Subcutaneous abdominal adipose tissue (tissue), 5 donors: ENCODE data around the gene SLA2.

Experiments
- H3K27ac ChIP-seq: one replicate; pipeline ENCODE4 v1.7.0; 2013; ENCODE audit warnings: low read depth, mild to moderate bottlenecking, inconsistent platforms, low read length, moderate library complexity
- H3K27me3 ChIP-seq, 5 donors: one replicate each; pipeline ENCODE4 v1.7.0; 2013; ENCODE audit warnings: low read length in 5 of 5, inconsistent platforms in 1 of 5; ENCODE audit not compliant: control insufficient read depth in 5 of 5, insufficient read depth in 4 of 5
- H3K36me3 ChIP-seq, 5 donors: one replicate each; pipeline ENCODE4 v1.7.0; 2013; ENCODE audit warnings: low read length in 5 of 5; ENCODE audit not compliant: control insufficient read depth in 5 of 5, insufficient read depth in 5 of 5
- H3K4me1 ChIP-seq, 5 donors: one replicate each; pipeline ENCODE4 v1.7.0; 2013; ENCODE audit warnings: low read length in 5 of 5, mild to moderate bottlenecking in 3 of 5, moderate library complexity in 1 of 5; ENCODE audit not compliant: control insufficient read depth in 5 of 5, insufficient read depth in 5 of 5
- H3K4me3 ChIP-seq, 5 donors: one replicate each; pipeline ENCODE4 v1.7.0; 2013; ENCODE audit warnings: low read length in 5 of 5, low read depth in 1 of 5
- H3K9ac ChIP-seq, 5 donors: one replicate each; pipeline ENCODE4 v1.7.0; 2013; ENCODE audit warnings: low read length in 5 of 5, mild to moderate bottlenecking in 4 of 5, moderate library complexity in 3 of 5
- H3K9me3 ChIP-seq, 5 donors: one replicate each; pipeline ENCODE4 v1.7.0; 2013; ENCODE audit warnings: low read length in 5 of 5; ENCODE audit not compliant: control insufficient read depth in 5 of 5
- donor health status: healthy.
- donor health status: healthy.
- donor health status: healthy.
- donor health status: healthy.
- donor health status: healthy.

Gene SLA2

DNA sequence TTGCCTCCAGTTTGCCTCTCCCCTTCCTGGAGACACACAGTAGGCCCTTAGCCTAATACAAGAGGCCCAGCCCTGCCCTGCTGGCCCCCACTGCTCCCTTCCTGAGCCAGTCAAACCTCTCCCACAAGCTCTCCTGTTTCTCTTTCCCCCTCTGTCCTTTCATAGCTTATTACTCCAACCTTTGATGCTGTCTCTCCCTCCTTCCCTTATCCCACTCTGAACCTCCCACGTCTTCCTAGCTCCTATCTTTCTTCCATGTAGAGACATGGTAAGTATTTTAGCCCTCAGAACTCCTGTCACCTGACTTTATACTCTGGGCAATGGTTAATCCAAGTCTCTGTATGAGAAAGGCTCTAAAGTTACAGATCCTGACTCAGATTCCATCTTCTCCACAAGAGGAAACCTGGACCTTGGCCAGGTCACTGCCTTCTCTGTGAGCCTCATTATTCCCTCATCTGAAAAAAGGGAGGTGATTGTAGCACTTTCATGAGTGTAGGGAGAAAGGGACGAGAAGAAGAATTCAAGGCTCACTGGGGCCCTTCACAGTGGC is 65.9 kb downstream of the SLA2 start:
- H3K9me3 ChIP-seq = no peaks in the 10 kb centered on the region
- H3K36me3 ChIP-seq = peaks cover 3 to 39% (median 28%) of the 10 kb centered on the region in 5 donors
- H3K9ac ChIP-seq = no peak overlapping the region
- H3K27me3 ChIP-seq = no peaks in the 10 kb centered on the region
- no peak overlapping the region for H3K27ac ChIP-seq
- H3K4me3 ChIP-seq = no peak overlapping the region
- peaks cover 2 to 10% (median 9%) of the 10 kb centered on the region in 5 donors for H3K4me1 ChIP-seq

DNA sequence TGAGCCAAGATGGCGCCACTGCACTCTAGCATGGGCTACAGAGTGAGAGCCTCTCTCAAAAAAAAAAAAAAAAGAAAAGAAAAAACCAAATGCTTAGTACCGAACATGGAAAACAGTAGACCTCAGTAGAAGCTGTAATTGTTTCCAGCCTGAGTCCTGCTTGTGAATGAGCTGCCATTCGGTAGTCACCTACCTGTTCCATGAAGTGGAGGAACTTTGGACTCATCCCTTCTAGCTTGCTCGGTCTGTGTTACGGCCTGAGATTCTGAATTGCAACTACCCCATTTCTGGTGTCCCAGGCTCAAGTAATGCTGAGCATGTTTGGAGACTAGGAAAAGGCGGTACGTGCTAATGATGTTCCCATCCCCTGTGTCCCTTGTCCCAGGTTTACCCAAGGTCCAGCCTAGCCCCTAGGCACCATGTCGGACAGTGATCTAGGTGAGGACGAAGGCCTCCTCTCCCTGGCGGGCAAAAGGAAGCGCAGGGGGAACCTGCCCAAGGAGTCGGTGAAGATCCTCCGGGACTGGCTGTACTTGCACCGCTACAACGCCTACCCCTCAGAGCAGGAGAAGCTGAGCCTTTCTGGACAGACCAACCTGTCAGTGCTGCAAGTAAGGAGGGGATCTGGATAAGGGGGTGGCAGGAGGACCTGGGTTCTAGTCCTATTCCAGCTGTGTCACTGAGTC is 67.5 kb downstream of the SLA2 start:
- H3K27me3 ChIP-seq = no peaks in the 10 kb centered on the region
- H3K27ac ChIP-seq = no peak overlapping the region

DNA sequence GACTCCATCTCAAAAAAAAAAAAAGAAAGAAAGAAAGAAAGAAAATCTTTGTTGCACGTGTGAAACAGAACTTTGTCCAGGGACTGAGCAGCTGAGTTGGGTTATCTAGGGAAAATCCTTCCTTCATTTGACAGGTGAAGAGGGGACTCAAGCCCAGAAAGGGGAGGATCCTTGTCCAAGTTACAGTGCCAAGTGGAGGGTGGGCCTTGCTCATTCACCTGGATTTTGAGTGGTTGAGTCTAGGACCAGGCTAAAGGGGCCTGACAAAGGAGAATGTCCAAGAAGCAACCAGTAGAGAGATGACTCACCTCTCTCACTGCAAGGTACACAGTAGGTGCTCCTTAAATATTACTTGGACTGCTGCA is 69.9 kb downstream of the SLA2 start:
- no peak overlapping the region for H3K27ac ChIP-seq
- H3K4me3 ChIP-seq = no peak overlapping the region
- H3K4me1 ChIP-seq = peaks cover 2 to 27% (median 24%) of the 10 kb centered on the region in 5 donors

More for the DNA sequence above, 67.5 kb downstream of the SLA2 start:
- no peak overlapping the region for H3K9ac ChIP-seq
- no peaks in the 10 kb centered on the region for H3K9me3 ChIP-seq
- H3K36me3 ChIP-seq = peaks cover 3 to 39% (median 28%) of the 10 kb centered on the region in 5 donors
- no peak overlapping the region for H3K4me3 ChIP-seq
- peaks cover 2 to 18% (median 15%) of the 10 kb centered on the region in 5 donors for H3K4me1 ChIP-seq

DNA sequence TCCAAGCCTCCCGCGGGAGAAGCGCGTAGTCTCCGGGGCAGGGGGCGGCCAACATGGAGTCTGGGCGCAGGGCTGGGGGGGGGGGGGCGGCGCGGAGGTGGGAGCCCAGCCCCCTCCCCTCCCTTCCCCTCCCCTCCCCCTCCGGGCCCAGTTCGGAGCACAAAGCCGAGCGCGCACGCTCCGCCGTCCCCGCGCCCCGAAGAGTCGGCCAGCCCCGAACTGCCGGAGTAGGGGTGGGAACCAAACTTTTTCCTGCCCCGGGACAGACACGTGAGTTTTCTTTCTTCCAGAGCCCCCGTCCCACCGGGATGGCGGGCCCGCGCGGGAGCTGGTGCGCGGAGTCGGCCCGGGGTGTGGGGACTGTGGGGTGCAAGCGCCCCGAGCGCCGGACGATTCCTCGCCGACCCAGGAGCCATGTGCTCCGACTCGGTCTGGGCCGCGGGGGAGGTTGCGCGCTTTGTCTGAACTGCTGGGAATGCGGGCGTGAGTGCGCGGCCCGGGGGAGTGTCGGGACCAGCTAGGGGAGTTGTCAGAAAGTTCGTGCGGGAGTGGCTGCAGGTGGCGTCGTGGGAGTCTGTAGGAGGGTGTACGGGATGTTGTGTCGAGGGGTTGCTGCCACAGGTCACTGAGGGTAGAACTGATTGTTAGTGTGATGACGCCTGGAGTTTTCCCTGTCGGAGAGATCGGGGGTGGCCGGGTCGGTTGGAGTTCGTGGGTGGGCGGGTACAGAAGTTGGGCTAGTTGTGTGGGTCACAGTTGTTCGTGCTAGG is 71.4 kb downstream of the SLA2 start:
- peaks cover 0 to 10% (median 7%) of the 10 kb centered on the region in 5 donors for H3K36me3 ChIP-seq
- H3K9ac ChIP-seq = peak overlapping the region in 3 of 5 donors; percentile 52 to 66 (median 59)
- H3K27me3 ChIP-seq = no peaks in the 10 kb centered on the region

More for the DNA sequence above, 69.9 kb downstream of the SLA2 start:
- H3K27me3 ChIP-seq = no peaks in the 10 kb centered on the region
- peaks cover 3 to 25% (median 19%) of the 10 kb centered on the region in 5 donors for H3K36me3 ChIP-seq
- H3K9ac ChIP-seq = no peak overlapping the region
- H3K9me3 ChIP-seq = no peaks in the 10 kb centered on the region

DNA sequence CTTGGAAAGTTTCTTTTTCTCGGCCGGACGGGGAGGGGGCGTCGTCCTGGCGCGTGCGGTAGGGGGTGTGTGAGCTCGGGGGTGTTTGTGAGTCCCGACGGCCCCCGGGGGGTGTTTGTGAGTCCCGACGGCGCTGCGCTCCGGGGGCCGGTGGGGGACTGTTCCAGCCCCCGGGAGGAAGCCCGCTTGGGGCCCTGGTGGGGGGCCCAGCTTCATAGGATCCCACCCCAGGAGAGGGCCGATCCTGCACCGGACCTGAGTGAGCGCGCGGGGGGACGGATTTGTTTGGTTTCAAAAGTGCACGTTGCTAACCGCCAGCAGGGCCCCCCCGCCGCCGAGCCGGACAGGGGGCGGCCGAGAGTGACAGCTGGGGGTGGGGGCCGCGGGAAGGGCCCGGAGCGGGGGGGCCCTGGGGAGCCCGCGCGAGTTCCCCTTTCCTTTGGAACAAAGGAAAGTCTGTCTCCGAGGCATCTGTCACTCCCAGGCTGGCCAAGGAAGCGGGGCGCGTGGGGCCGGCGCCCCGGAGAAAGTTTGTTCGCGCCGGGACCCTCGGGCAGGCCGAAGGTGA is 72.1 kb downstream of the SLA2 start:
- Histone ChIP-seq H3K4me3 (peak overlapping the region in 4 of 5 donors; percentile 61 to 71 (median 66)), H3K9me3 (no peaks in the 10 kb centered on the region), H3K27ac (peak overlapping the region; percentile 80), H3K4me1 (peaks cover 2 to 27% (median 24%) of the 10 kb centered on the region in 5 donors), H3K27me3 (no peaks in the 10 kb centered on the region), H3K9ac (peak overlapping the region in 4 of 5 donors; percentile 69 to 87 (median 78)), H3K36me3 (peaks cover 0 to 6% (median 4%) of the 10 kb centered on the region in 5 donors)

More for the DNA sequence above, 71.4 kb downstream of the SLA2 start:
- peaks cover 2 to 27% (median 24%) of the 10 kb centered on the region in 5 donors for H3K4me1 ChIP-seq
- peak overlapping the region; percentile 80 for H3K27ac ChIP-seq
- H3K4me3 ChIP-seq = peak overlapping the region; percentile 59 to 71 (median 64)
- H3K9me3 ChIP-seq = no peaks in the 10 kb centered on the region

DNA sequence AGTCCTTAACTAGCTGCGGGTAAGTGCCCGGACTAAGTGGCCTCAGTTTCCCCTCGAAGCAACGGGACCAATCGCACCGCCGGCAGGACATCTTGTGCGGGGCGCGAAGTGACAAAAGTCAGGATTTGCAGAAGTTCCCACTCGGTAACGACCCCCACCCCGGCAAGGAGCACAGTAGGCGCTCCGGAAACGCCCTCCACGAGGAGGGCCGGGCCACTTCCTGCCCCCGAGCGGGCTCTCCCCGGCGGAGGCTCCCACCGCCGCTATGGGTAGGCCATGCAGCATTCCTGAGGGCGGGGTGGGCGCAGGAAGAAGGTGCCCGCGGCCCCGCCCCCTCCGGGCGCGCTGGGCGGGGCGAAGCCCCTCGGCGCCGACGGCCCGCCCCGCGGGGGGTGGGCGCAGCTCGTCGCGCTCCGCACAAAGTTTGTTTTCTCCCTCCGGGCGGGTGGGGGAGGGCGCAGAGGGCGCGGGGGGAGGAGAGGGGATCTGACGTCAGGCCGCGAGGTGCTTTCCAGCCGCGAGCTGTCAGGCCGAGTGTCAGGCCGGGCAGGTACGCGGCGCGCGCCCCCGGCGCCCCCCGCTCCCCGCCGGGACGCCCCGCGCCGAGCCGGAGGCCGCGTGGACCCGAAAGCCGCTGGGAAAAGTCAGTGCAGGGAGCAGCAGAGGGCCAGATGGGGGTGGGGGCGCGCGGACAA is 72.7 kb downstream of the SLA2 start, which contains the start of gene TGIF2:
Gene TGIF2 (plus strand): TSS at position 495 of the 695 bp plus-strand sequence. CDS start 5,178 bp downstream, outside the sequence.
- Histone ChIP-seq H3K9me3 (no peaks in the 10 kb centered on the region), H3K4me3 (peak within 1 kb of the TSS; percentile 64 to 78 (median 69)), H3K27me3 (no peaks in the 10 kb centered on the region), H3K27ac (peak within 1 kb of the TSS; percentile 91), H3K36me3 (no peaks in the 10 kb centered on the region), H3K9ac (peak within 1 kb of the TSS in 4 of 5 donors; percentile 72 to 87 (median 80)), H3K4me1 (peaks cover 2 to 27% (median 24%) of the 10 kb centered on the region in 5 donors)

DNA sequence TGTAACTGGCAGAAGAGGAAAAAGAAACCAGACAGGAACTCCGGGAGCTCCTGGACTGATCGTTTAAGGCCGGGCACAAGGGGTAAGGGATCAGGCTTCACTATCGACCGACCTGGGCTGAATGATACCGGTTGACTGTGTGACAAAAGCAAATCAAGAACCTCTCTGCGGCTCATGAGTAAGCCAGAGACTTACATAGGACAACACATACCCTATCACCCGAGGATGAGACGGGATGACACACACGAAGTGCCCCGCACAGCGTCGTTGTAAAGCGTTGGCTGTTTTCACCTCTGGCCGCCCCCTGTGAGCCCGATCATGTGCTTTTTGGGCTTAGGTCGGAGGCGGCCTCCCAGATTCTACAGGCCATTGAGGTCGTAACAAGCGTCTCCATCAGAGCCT is 73.3 kb downstream of the SLA2 start:
- peaks cover 2 to 27% (median 24%) of the 10 kb centered on the region in 5 donors for H3K4me1 ChIP-seq
- peak overlapping the region; percentile 53 to 78 (median 65) for H3K4me3 ChIP-seq
- no peaks in the 10 kb centered on the region for H3K27me3 ChIP-seq
- peak overlapping the region; percentile 91 for H3K27ac ChIP-seq
- no peaks in the 10 kb centered on the region for H3K36me3 ChIP-seq
- no peaks in the 10 kb centered on the region for H3K9me3 ChIP-seq
- H3K9ac ChIP-seq = peak overlapping the region in 4 of 5 donors; percentile 34 to 84 (median 77)

DNA sequence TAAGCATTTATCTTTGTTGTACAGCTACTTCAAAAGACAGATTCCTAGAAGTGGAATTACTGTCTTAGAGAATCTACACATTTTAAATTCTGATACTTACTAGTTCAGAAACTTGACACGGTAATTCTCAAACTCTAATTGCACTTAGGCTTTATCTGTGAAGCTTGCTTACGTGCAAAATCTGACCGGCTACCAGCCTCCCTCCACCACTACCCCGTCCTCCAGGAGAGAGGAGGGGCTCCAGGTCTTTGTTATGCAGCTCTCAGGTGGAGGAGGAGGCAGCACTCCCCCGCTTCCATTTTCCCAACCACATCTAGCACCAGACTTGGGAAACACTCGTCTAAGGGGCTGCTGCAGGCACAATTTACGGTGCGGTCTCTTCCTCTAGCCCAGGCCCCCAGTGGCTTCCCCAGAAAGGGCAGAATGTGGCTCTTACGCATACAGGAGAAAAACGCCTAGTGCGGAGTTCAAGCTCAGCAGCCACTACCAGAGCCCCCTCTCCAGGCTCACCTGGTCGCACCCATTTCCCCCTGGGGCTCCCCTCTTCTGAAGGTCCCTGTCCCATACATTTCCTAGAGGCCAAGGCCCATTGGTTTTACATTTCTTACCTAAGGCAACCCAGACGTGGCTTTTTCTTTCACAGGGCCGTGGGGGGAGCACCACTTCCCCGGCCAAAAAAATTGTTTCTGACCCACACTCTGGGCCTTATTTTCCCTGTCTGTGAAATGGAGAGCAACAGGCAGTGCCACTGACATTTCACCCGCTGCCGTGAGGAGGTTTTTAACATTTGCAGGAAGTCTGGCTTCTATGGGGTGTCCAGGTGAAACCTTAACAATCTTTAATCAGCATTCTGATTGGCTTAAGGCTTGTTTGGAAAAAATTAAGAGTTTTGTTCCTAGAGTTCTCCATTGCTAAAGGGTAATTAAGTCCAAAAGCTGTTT is 74.2 kb downstream of the SLA2 start:
- Histone ChIP-seq H3K4me1 (peaks cover 2 to 27% (median 24%) of the 10 kb centered on the region in 5 donors), H3K27ac (peak overlapping the region; percentile 91), H3K9ac (peak overlapping the region in 2 of 5 donors; percentile 72 to 84), H3K27me3 (no peaks in the 10 kb centered on the region), H3K4me3 (peak overlapping the region in 2 of 5 donors; percentile 65 to 71), H3K9me3 (no peaks in the 10 kb centered on the region), H3K36me3 (no peaks in the 10 kb centered on the region)
